Heart left ventricle (tissue), 16 donors: ENCODE measurements around the gene NPAS1. TPM values are rescaled to one million over a fixed set of nuclear protein-coding genes. Genes with fewer than 3 reads are reported as not detected.
"Not testable (repeated sequence)": the region's sequence is repeated elsewhere in the genome, so short reads cannot be mapped to it uniquely, and the experiment has no call there.

Experiments used
- ATAC-seq, 4 donors: fragments of 200-7000 bp; cut with Tn5 transposase; one replicate each; pipeline ENCODE4 v1.9.1; 2020 to 2022; ENCODE audit warnings: moderate library complexity in 4 of 4, mild to moderate bottlenecking in 3 of 4, moderate number of reproducible peaks in 1 of 4
- DNase-seq, 5 donors: peaks; one replicate each; pipeline ENCODE4 v3.0.0-alpha.2; 2020
- H3K27ac ChIP-seq, 12 donors: fragments of 200-600 bp; sonication (generic) in 4 of 12; one replicate each; pipeline versions ENCODE4 v1.5.0 to v1.8.0; 2016 to 2022; ENCODE audit warnings: mild to moderate bottlenecking in 2 of 12
- H3K27me3 ChIP-seq, 9 donors: fragments of 200-600 bp; sonication (generic) in 2 of 9; one replicate each; pipeline versions ENCODE4 v1.5.1 to v1.8.0; 2016 to 2022; ENCODE audit warnings: mild to moderate bottlenecking in 3 of 9
- H3K36me3 ChIP-seq, 9 donors: fragments of 200-600 bp; sonication (generic) in 2 of 9; one replicate each; pipeline versions ENCODE4 v1.5.0 to v1.8.0; 2018 to 2022; ENCODE audit warnings: mild to moderate bottlenecking in 2 of 9
- H3K4me1 ChIP-seq, 12 donors: fragments of 200-600 bp; sonication (generic) in 4 of 12; one replicate each; pipeline versions ENCODE4 v1.5.0 to v1.8.0; 2016 to 2022; ENCODE audit warnings: mild to moderate bottlenecking in 3 of 12
- H3K4me3 ChIP-seq, 12 donors: fragments of 200-600 bp; sonication (generic) in 4 of 12; one replicate each; pipeline versions ENCODE4 v1.5.0 to v1.8.0; 2017 to 2022; ENCODE audit warnings: mild to moderate bottlenecking in 9 of 12, moderate library complexity in 4 of 12
- H3K9me3 ChIP-seq, 12 donors: fragments of 200-600 bp; sonication (generic) in 4 of 12; one replicate each; pipeline versions ENCODE4 v1.5.0 to v1.8.0; 2016 to 2022; ENCODE audit warnings: mild to moderate bottlenecking in 1 of 12
- CTCF ChIP-seq, 12 donors: fragments of 200-600 bp; sonication (generic) in 4 of 12; IDR thresholded peaks; one replicate each; pipeline versions ENCODE4 v1.5.0 to v1.8.0; 2018 to 2022; ENCODE audit warnings: antibody characterized with exemption in 12 of 12, mild to moderate bottlenecking in 5 of 12
- POLR2A ChIP-seq, 2 donors: fragments of 450-650 bp; IDR thresholded peaks; one replicate each; pipeline ENCODE4 v1.6.1; 2017; ENCODE audit warnings: antibody characterized with exemption in 2 of 2, mild to moderate bottlenecking in 2 of 2, moderate library complexity in 2 of 2
- WGBS, 4 donors: extraction: QIAGEN DNeasy Blood & Tissue Kit in 2 of 4; methylation state at CpG; one replicate each; pipeline versions ENCODE4 v1.1.5 to v1.1.7; 2013 to 2018; 5-methylcytosine and 5-hydroxymethylcytosine counted together
- intact Hi-C, 10 donors: fragments of 100-400 bp; cut with DNase I; formaldehyde crosslinking; loops; one replicate each; pipeline versions ENCODE4 v1.11.1 to v1.14.2; 2022
- polyA plus RNA-seq, 2 donors: library from polyadenylated mRNA; stranded (reverse); fragments of 200-250 nt; gene quantifications; one replicate each; pipeline ENCODE4 v1.2.3, GENCODE V29; 2013
- total RNA-seq, 9 donors: library from RNA; depleted of rRNA in 2 of 9; stranded (reverse); fragments of >200 nt in 2 of 9; fragmentation: NEBNext Ultra II Directional in 3 of 9; extraction: Animal tissue kit (Norgen Biotek cat#: 25700) in 3 of 9; gene quantifications; one replicate each; pipeline versions ENCODE4 v1.1.0 to v1.2.4, GENCODE V29; 2016 to 2023
- donor health status: ischemic (EF 13 %, LVEDD 7.1; RV severe dilation, severe dysfunction).
- donor health status: healthy with polysubstance abuse.
- donor health status: DM: no; HTN: yes; CAD: no.
- donor health status: DM: no; HTN: no; CAD: no.
- donor health status: ischemic (EF 25% LVEDD 6.9; RV normal size, moderate dysfunction).
- donor health status: ischemic (EF 25% LVEDD 5.7; RV mildly dilated, moderate dysfunction).
- donor health status: healthy.
- donor health status: DM: yes; HTN: yes; CAD: no.
- donor health status: ischemic (EF 35%, LVEDD 5.7; RV mildly dilated, moderate dysfunction).
- donor health status: nonischemic (EF 11% LVEDD 7.7; RV severe dilation, severe dysfunction).
- donor health status: DM: yes; HTN: yes; CAD: no.
- donor health status: PGD.
- donor health status: ischemic (EF 29% LVEDD 5.4; RV normal size, mild dysfunction).
- donor health status: nonischemic (EF 23%, LVEDD 6.1; RV moderate dilation, normal function).

NPAS1 gene
- total and polyA plus RNA-seq, 11 donors = 0.16 to 1.3 (median 0.69) TPM; not detected in 1

DNA sequence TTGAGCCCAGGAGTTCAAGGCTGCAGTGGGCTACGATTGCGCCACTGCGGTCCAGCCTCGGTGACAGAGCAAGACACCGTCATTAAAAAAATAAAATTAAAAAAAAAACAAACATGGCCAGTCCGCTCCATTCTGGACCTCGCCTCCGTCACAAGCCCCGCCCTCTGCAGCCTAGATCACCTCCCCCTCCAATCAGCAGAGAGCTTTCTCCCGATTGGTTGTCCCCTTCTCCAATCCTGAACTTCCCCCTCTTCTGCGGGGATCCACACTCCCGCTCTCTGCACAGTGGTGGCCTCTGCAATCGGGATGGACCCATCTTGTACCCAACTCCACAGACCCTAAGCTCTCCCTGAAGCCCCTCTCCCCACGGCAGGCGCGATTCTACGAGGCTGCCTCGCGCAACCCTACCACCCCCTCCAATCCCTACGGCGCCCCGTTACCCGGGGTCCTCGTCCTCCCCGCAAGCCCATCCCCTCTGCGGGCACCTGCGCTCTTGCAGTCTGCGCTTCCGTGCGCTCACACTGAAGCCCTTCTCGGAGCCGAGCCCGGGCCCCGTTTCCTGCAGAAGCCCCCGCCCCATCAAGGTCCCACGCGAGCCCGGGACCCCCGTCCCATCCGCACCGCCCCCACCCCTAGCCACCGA is 28.2 kb downstream of the NPAS1 start:
- DNase-seq (peak; percentile 85 to 89 (median 87)), ATAC-seq (peak; percentile 67 to 90 (median 84))
- intact Hi-C loops = loop anchor here in 1 of 10 donors (2.0 kb wide), 1 partner anchor 65 kb away; the partner anchor contains the start of gene ZC3H4
- H3K27me3 ChIP-seq = no peaks in the 10 kb centered on the region
- peak overlapping the region; percentile 77 to 99 (median 92) for H3K4me3 ChIP-seq
- 3 to 8% (median 3%) methylated on average over 27 to 42 of the region's 42 CpGs for WGBS, 4 donors
- H3K9me3 ChIP-seq = no peaks in the 10 kb centered on the region
- H3K36me3 ChIP-seq = no peaks in the 10 kb centered on the region
- H3K4me1 ChIP-seq = peaks cover 0 to 14% (median 2%) of the 10 kb centered on the region in 12 donors
- TF ChIP-seq POLR2A (IDR thresholded peaks at IDR 0.05) = no peak
- TF ChIP-seq CTCF (IDR thresholded peaks at IDR 0.05) = no peak
- peak overlapping the region in 11 of 12 donors; percentile 68 to 94 (median 82) for H3K27ac ChIP-seq

DNA sequence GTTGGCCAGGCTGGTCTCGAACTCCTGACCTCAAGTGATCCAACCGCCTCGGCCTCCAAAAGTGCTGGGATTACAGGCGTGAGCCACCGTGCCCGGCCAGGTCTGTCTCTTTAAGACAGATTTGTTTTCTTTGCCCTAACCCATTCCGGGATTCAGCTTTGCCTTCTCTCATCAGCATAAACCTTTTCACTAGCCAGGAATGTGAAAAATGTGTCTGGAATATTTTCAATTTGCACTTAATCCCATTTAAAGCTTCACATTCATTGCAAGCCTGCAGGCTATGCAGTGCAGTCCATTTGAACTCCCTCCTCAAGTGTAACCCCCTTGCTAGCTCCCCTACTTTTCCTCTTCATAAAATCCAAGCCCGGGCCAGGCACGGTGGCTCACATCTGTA is 29.7 kb downstream of the NPAS1 start:
- intact Hi-C loops = loop anchor here in 1 of 10 donors (2.0 kb wide), 1 partner anchor 63 kb away; the partner anchor contains the start of gene ZC3H4
- H3K27ac ChIP-seq = peak overlapping the region in 1 of 12 donors; percentile 32

GRCh38 chr19:47050562-47050961 is 30.9 kb downstream of the NPAS1 start:
- intact Hi-C loops, H3K27me3 ChIP-seq, H3K9me3 ChIP-seq, DNase-seq, H3K27ac ChIP-seq, H3K36me3 ChIP-seq, ATAC-seq, H3K4me3 ChIP-seq: not testable (repeated sequence)
- peaks cover 0 to 14% (median 2%) of the 10 kb centered on the region in 12 donors for H3K4me1 ChIP-seq
- WGBS, 4 donors = 82 to 87% (median 84%) methylated on average over 3 of the region's 3 CpGs

More for the DNA sequence above, 29.7 kb downstream of the NPAS1 start:
- DNase-seq (peak in 1 of 5 donors; percentile 13), ATAC-seq (no peak)
- Histone ChIP-seq H3K9me3 (no peaks in the 10 kb centered on the region), H3K4me1 (peaks cover 0 to 14% (median 2%) of the 10 kb centered on the region in 12 donors), H3K27me3 (no peaks in the 10 kb centered on the region), H3K36me3 (no peaks in the 10 kb centered on the region), H3K4me3 (peak overlapping the region in 7 of 12 donors; percentile 36 to 98 (median 87))
- 53 to 67% (median 60%) methylated on average over 9 of the region's 9 CpGs for WGBS, 4 donors
- TF ChIP-seq POLR2A (IDR thresholded peaks at IDR 0.05) = no peak
- TF ChIP-seq CTCF (IDR thresholded peaks at IDR 0.05) = no peak

DNA sequence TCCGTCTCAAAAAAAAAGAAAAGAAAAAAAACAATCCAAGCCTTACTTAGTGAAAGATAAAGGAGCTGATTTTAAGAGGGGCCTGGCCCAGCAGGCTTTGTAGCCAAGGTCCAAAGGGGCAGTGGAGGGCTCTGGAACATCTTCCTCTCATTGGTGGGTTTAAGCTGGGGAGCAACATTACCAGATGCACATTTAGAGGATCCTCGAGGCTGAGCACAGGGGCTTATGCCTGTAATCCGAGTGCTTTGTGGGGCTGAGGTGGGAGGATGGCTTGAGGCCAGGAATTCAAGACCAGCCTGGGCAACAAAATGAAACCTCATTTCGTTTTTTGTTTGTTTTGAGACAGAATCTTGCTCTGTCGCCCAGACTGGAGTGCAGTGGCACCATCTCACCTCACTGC is 36.8 kb downstream of the NPAS1 start:
- DNase-seq (no peak), ATAC-seq (no peak)
- H3K4me3 ChIP-seq = no peak overlapping the region
- no peaks in the 10 kb centered on the region for H3K36me3 ChIP-seq
- H3K27me3 ChIP-seq = no peaks in the 10 kb centered on the region
- no peak overlapping the region for H3K27ac ChIP-seq
- H3K4me1 ChIP-seq = no peaks in the 10 kb centered on the region
- WGBS, 4 donors = 65 to 80% (median 77%) methylated on average over 5 of the region's 5 CpGs
- H3K9me3 ChIP-seq = no peaks in the 10 kb centered on the region
- TF ChIP-seq POLR2A (IDR thresholded peaks at IDR 0.05) (no peak), CTCF (IDR thresholded peaks at IDR 0.05) (no peak)
- intact Hi-C loops = no loop called here
